NCI-H1436 (cell line): ENCODE data around the gene SPOCK2.

ENCODE experiments used
- DNase-seq: peaks from one replicate; lab custom pipeline; 2025; lab: John Stamatoyannopoulos, UW

Gene SPOCK2

GRCh38 chr10:72073708-72074573 lies 14.4 kb downstream of the SPOCK2 start:
- no peak for DNase-seq

DNA sequence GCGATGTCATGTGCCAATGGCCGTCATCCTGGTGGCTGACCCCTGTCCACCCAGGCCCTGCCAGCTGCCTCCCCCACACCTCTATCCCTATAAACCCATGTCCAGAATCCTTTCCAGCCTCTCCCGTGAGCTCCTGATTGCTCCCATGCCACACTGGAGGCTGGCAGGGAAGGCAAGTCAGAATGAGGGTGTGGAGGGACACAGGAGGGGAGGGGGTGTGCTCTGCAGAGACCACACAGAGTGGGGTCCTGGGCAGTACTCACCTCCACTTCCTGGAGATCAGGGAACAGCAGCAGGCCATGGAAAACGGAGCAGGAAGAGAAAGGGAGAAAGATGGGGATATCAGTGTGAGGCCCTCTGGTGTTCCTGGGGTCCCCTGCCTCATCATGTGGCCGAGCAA lies 15.7 kb downstream of the SPOCK2 start:
- no peak for DNase-seq

DNA sequence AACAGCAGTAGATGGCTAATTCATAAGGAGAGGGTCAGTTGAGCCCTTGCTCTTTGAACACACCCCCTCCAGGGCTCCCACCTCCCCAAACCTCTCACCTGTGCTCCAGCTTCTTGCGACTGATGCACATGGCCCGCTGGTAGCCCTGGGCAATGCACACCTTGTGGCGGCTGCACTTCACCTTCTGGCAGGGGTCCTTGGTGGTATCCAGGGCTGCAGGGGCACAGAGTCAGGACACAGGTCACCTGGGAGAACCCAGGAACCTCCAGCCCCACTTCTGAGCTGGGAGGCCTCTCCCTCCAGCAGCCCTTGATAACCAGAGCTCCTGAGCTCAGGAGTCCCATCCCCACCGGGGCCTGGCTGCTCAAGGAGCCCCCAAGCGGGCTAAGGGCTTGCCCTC lies 16.3 kb downstream of the SPOCK2 start:
- DNase-seq = no peak

GRCh38 chr10:72069751-72070526 lies 18.4 kb downstream of the SPOCK2 start:
- DNase-seq = no peak

- DNase-seq = no peak
Observed at GRCh38 chr10:72068901-72069446, 19.4 kb downstream of the SPOCK2 start.

- no peak for DNase-seq
Observed at GRCh38 chr10:72068126-72068765, 20.1 kb downstream of the SPOCK2 start.

DNA sequence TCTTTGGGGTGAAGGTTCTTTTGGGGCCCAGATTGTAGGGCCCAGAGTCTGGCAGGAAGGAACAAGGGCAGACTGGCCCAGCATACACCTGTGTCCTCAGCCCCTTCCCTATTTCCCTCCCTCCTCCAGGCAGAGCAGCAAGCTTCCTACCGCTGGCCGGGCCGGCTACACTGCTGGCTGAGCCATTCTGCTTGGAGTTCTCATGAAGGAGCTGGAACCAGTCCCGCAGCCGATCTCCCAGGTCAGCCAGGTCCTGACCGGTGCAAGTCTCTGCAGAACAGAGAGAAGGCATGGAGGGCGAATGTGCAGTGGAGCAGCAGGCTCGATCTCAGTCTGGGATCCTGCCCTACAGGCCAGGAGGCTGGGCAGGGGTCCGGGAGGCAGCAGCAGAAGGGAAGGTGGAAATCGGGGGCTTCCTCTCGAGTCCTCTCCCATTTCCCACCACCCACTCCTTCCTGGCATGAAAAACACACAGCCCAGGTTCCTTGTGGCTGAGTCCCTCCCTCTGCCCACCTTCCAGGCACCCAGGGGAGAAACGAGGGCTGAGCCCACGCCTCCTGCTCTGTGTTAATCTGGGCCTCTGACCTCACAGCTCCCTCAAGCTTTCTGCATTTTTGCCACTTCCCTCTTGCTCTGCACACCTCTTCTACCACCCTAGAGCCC lies 20.8 kb downstream of the SPOCK2 start:
- no peak for DNase-seq

DNA sequence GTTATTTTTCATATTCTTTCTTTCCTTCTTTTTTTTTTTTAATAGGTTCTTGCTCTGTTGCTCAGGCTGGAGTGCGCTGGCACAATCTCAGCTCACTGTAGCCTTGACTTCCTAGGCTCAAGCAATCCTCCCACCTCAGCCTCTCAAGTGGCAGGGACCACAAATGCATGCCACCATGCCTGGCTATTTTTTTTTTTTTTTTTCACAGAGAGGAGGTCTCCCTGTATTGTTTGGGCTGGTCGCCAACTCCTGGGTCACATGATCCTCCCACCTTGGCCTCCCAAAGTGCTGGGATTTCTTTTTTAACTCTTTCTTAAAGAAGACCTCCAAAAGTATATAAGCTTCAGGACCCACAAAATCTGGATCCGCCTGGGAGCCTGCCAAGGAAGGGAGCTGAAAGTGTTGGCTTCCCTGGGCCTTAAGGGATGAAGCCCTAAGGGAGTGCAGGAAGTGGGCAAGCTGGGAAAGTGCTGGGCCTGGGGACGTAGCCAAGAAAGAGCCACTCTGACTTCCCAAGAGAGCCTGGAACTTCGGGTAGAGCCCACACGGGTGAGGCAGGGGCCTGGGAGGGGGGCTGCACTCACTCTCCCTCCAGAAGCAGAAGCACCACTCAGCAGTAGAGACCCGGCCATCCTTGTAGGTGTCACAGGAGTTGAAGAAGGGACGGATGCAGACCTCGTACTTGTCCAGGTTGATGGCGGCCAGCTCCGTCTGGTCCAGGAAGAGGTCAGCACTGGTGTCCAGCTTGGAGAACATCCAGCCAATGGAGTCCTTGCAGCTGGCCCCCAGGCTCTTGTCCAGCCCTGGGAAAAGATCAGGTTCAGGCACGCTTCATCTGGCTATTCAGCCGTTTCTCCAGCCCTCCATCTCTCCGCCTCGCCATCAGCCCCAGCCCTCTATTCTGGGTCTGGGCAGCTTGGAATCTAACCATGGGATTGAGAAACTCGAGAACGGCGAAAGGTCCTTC lies 21.8 kb downstream of the SPOCK2 start:
- no peak for DNase-seq

DNA sequence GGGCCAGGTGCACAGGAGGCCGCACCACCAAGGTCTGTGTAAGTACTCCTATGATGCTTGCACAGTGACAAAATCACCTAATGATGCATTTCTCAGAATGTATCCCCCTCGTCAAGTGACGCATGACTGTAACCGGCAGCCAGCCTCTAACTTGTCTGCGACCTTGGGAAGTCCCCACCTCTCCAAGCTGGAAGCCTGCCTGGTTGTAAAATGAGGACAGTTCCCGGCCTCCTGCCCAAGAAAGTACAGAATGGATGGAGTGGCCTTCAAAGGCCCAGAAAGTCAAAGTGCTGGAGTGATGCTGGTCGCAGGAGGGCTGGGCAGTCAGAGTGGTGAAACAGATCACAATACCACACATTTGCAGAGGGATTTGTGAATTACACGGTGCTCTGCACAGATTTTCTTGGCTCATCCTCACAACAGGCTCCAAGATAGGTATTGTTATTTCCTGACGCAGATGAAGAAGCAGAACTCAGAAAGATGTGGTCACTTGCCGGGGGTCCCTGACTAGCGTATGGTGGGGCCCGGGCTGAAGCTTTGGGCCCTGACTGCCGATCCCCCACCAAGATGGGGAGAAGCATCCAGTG lies 22.8 kb downstream of the SPOCK2 start:
- DNase-seq = no peak

DNA sequence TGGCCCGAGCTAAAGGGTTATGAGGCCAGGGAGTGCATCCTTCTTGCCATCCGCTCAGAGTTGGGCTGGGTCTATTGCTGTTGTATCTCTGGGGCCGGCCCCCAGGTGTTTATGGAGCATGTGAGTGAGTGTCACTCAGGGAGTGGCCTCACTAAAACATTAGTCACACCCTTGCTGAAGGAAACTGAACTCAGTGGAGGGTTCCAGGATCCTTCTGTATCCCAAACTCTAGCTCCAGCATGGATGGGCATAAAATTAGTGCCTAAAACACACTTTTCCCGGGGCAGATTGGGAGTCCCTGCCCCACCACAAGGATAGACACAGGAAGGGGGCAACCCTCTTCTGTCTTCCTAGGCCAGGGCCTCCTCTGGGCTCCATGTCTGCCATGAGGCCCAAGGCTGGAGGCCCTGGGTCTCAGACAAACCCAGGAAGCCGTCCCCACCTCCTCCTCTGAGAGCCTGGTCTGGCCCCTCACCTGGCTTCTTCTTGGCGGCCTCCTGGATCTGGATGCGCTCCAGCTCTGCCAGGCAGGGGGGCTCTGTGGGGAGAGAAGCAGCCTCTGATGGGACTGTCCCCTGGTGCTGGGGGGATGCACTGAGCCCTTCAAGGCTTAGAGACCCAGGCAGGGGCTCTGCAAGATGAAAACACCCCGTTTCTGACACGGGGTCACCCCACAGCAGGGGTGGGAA lies 24.5 kb downstream of the SPOCK2 start:
- no peak for DNase-seq

DNA sequence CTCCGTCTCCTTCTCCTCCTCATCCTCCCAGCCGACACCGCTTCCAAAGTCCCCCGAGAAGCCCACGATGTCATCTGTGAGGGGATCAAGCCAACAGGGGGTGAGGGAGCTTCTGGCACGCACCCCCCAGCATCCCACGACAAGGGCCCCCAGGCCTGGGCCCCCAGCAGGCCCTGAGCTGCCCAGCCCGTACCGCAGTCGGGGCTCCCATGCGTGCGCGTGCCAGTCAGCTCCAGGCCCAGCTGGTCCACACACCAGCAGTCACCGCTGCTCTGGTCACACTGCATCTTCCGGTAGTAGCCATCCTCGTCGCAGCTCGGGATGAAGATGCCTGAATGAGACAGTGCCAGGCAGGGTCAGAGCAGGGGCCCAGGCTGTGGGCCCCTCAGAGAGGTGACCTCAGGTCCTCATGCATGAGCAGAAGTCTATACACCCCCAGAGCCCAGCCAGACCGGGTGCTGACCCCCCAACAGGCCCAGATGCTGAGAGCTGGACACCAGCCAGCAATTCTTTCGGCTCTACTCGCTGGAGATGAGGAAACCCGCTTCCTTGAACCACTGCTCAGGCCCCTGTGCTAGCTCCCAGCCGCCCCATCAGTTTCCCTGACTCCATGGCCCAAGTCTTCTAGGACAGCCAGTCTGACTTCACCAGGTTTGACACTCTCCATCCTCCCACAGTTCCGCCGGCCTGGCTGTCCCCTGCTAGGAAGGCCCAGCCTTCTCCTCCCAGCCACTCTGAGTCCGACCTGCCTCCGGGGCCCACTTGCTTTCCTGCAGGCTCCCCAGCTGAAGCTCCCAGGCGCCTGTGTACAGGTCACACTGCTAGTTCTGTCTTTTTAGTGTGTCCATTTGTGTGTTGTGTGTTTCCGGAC lies 25.3 kb downstream of the SPOCK2 start:
- no peak for DNase-seq

DNA sequence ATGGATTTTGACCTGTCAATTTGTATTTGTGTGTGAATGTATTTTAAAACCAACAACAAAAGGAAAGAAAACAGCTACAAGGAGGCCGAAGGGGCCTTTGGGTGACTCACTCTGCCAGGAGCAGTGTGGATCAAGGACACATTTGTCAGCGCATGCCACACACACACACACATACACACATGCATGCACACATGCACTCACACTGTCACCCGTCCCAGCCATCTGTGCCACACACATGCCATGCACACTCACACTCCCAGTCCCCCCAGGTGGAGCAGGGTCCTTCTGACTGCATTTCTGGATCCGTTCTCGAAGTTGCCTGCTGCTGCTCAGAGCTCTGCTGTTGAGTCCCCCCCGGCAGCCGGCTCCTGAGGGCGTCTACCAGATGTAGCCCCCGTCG lies 26.0 kb downstream of the SPOCK2 start:
- no peak for DNase-seq

DNA sequence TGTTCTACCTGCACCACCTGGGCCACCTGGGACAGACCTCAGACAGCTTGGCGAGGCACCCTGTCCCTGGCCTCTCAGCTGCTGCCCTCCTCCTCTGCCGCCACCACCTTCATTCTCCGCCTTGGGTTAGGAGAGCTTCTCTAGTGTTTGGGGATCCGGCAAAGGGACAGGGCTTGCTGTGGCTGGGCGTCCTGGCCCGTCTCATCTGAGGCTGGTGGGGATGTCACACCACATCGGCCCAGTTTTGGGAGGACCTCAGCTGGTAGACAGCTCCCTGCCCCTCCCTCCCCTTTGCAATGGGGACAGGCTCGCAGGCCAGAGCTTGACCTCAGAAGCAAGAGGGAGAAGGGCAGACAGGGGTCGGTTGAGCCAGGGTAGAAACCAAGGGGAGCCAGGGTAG lies 26.4 kb downstream of the SPOCK2 start:
- DNase-seq = no peak

GRCh38 chr10:72061491-72061890 lies 26.9 kb downstream of the SPOCK2 start:
- DNase-seq = no peak

DNA sequence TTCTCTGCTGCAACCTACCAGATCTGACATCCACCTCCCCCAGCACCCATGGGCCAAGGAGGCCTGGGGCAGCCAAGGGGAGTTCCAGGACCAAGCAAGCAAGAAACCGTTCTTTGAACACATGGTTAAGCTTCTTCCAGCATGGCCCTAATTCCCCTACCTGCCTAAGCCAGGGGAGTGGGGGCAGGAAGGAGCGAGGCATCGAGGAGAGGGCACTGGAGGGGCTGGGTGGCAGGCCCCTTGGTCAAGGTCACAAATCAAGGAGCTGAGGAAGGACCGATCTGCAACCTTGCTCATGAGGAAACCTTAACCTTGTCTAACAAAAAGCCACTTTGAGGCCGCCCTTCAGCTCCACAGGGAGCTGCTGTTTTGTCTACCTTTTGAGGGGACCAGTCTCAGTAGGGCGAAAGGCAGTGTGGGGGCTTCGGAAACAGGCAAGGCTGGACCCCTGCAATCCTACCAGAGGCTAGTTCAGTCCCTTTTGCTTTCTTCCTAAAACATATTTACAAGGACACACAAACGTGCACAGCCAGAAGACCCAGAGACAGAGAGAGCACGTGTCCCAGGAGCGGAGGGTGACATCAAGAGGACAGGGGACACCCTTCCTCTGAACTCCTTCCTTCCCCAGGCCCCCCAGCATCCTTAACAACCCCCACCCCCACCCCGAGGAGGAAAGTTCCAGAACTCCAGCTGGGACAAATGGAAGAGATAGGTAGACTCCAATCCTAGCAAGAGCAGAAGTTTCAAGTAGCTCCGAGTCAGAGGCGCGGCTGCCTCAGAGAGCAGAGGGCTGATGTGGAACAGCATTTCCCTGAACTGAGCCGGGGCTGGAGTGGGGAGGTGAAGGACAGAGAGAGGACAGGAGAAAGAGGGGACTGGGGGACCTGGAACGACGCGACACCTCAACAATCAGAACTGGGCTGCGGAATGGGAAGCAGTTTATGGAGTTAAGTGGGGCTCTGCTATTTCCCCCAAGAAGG lies 28.2 kb downstream of the SPOCK2 start:
- DNase-seq = no peak

- no peak for DNase-seq
Observed at GRCh38 chr10:72058989-72059842, 29.1 kb downstream of the SPOCK2 start.
